Prostate gland (tissue), 2 donors: Measurements from ENCODE around the gene ACSM6.

ENCODE experiments used
- CTCF ChIP-seq, 4 experiments: fragments of 200-600 bp in 2 of 4; fragments of 450-650 bp in 2 of 4; sonication (generic) in 2 of 4; IDR thresholded peaks; 1 replicate in 3 of 4; 2 replicates in 1 of 4; pipeline ENCODE4 v1.5.1; 2016 to 2019; ENCODE audit warnings: antibody characterized with exemption in 4 of 4, mild to moderate bottlenecking in 2 of 4, moderate library complexity in 2 of 4
- POLR2A ChIP-seq: fragments of 450-650 bp; IDR thresholded peaks from one replicate; pipeline ENCODE4 v1.6.1; 2016; ENCODE audit warnings: antibody characterized with exemption, mild to moderate bottlenecking

GRCh38 chr10:95263864-95264226 lies 69.8 kb downstream of the ACSM6 start:
- TF ChIP-seq CTCF (IDR thresholded peaks at IDR 0.05) (no peak), POLR2A (no peak)
